ENCODE data around the gene EDA.
"Not testable (repeated sequence)": the region's sequence is repeated elsewhere in the genome, so short reads cannot be mapped to it uniquely, and the experiment has no call there.

EDA gene

DNA sequence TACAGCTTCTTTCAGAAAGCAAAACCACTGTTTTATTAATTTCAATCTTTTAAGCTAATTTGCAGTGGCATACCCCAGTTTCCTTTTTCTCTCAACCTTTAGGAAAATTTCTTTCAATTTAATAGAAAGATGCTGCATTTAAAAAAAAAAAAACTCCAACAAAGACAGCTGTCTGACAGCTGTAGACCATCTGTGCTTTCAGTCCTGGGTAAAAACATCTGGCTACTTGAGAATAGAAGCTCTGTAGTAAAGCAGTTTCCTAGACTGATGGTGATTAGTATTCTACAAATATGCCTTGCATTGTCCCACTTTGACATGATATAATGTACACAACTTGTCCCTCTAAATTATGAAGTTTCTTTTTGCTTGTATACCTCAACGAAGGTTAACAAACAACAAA is 197.8 kb downstream of the EDA start:
- Histone ChIP-seq H3K27me3 (ENCODE audit: insufficient read depth, low read length) (no peaks in the 10 kb centered on the region), H3K79me2 (ENCODE audit: control insufficient read depth, insufficient read depth, low read length, unreplicated experiment) (no peaks in the 10 kb centered on the region), H3K4me3 (ENCODE audit: low read depth, low read length) (no peak overlapping the region), H3K27ac (ENCODE audit: low read depth, low read length) (no peak overlapping the region), H2AFZ (ENCODE audit: low read length, unreplicated experiment) (no peak overlapping the region), H3K4me1 (ENCODE audit: control insufficient read depth, insufficient read depth, low read length, unreplicated experiment) (no peaks in the 10 kb centered on the region), H3K36me3 (ENCODE audit: insufficient read depth, low read length) (no peaks in the 10 kb centered on the region)

DNA sequence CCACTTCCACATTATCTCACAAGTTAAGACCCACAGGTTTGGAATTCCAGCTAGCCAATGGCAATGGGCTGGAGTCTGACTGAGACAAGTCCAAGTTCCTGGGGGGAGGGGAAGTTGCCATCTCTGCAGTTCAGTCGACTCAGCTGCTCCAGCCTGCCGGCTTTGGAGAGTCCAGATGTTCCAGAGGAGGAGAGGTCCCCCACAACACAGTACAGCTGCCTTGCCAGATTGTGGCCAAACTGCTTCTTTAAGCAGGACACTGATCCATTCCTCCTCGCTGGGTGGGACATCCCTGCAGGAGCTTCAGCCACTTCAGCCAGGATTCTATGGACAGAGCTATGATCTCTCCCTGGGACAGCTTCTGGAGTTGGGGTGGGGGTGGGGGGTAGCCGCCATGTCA is 199.2 kb downstream of the EDA start:
- H3K4me1 ChIP-seq (ENCODE audit: control insufficient read depth, insufficient read depth, low read length, unreplicated experiment), result no peaks in the 10 kb centered on the region
- no peak overlapping the region for H3K27ac ChIP-seq (ENCODE audit: low read depth, low read length)
- no peaks in the 10 kb centered on the region for H3K27me3 ChIP-seq (ENCODE audit: insufficient read depth, low read length)
- H3K79me2 ChIP-seq (ENCODE audit: control insufficient read depth, insufficient read depth, low read length, unreplicated experiment), result no peaks in the 10 kb centered on the region
- H3K4me3 ChIP-seq (ENCODE audit: low read depth, low read length), result no peak overlapping the region
- H3K36me3 ChIP-seq (ENCODE audit: insufficient read depth, low read length), result no peaks in the 10 kb centered on the region
- no peak overlapping the region for H2AFZ ChIP-seq (ENCODE audit: low read length, unreplicated experiment)

DNA sequence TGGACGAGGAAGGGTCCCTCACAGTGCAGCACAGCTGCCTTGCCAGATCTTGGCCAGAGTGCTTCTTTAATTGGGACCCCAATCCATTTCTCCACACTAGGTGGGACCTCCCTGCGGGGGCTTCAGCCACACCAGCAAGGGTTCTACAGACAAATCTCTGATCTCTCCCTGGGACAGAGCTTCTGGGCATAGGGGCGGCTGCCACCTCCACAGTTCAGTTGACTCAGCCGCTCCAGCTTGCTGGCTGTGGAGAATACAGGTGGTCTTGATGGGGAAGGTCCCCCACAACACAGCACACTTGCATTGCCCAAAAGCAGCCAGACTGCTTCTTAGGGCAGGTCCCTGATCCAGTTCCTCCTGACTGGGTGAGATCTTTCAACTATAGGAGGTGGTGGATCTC is 199.6 kb downstream of the EDA start:
- H3K4me3 ChIP-seq (ENCODE audit: low read depth, low read length), result no peak overlapping the region
- no peak overlapping the region for H2AFZ ChIP-seq (ENCODE audit: low read length, unreplicated experiment)
- no peaks in the 10 kb centered on the region for H3K27me3 ChIP-seq (ENCODE audit: insufficient read depth, low read length)

DNA sequence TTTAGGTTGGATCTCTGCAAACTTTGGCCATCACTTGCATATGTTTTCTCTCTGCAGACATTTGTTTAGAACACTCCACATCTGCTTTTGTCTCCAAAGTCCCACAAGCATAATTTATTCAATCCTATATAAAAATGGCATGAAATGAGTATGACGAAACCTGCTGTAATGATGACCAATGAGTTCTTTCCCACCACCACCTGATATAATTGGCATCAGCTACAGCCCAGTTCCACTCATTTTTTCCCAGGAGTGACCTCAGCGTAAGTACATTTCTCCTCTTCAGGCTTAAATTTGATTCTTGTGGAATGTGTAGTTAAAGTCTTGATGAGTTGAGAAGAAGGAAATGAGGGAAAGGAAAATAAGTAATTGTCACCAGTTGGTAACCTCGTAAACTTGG is 228.7 kb downstream of the EDA start:
- Histone ChIP-seq H3K4me1 (ENCODE audit: control insufficient read depth, insufficient read depth, low read length, unreplicated experiment) (no peaks in the 10 kb centered on the region), H3K27me3 (ENCODE audit: insufficient read depth, low read length) (no peaks in the 10 kb centered on the region), H3K79me2 (ENCODE audit: control insufficient read depth, insufficient read depth, low read length, unreplicated experiment) (no peaks in the 10 kb centered on the region), H3K4me3 (ENCODE audit: low read depth, low read length) (no peak overlapping the region), H3K27ac (ENCODE audit: low read depth, low read length) (no peak overlapping the region), H2AFZ (ENCODE audit: low read length, unreplicated experiment) (no peak overlapping the region), H3K36me3 (ENCODE audit: insufficient read depth, low read length) (no peaks in the 10 kb centered on the region)

More for the DNA sequence above, 199.6 kb downstream of the EDA start:
- Histone ChIP-seq H3K79me2 (ENCODE audit: control insufficient read depth, insufficient read depth, low read length, unreplicated experiment) (no peaks in the 10 kb centered on the region), H3K27ac (ENCODE audit: low read depth, low read length) (no peak overlapping the region), H3K4me1 (ENCODE audit: control insufficient read depth, insufficient read depth, low read length, unreplicated experiment) (no peaks in the 10 kb centered on the region), H3K36me3 (ENCODE audit: insufficient read depth, low read length) (no peaks in the 10 kb centered on the region)

DNA sequence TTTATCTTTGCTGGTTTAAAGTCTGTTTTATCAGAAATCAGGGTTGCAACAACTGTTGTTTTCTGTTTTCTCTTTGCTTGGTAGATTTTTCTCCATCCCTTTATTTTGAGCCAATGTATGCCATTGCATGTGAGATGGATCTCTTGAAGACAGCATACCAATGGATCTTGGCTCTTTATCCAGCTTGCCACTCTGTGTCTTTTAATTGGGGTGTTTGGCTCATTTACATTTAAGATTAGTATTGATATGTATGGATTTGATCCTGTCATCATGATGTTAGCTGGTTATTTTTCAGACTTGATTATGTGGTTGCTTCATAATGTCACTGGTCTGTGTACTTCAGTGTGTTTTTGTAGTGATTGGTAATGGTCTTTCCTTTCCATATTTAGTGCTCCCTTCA is 244.1 kb downstream of the EDA start:
- H3K27me3 ChIP-seq (ENCODE audit: insufficient read depth, low read length); H3K4me1 ChIP-seq (ENCODE audit: control insufficient read depth, insufficient read depth, low read length, unreplicated experiment); H3K27ac ChIP-seq (ENCODE audit: low read depth, low read length); H2AFZ ChIP-seq (ENCODE audit: low read length, unreplicated experiment); H3K4me3 ChIP-seq (ENCODE audit: low read depth, low read length); H3K79me2 ChIP-seq (ENCODE audit: control insufficient read depth, insufficient read depth, low read length, unreplicated experiment); H3K36me3 ChIP-seq (ENCODE audit: insufficient read depth, low read length): not testable (repeated sequence)

DNA sequence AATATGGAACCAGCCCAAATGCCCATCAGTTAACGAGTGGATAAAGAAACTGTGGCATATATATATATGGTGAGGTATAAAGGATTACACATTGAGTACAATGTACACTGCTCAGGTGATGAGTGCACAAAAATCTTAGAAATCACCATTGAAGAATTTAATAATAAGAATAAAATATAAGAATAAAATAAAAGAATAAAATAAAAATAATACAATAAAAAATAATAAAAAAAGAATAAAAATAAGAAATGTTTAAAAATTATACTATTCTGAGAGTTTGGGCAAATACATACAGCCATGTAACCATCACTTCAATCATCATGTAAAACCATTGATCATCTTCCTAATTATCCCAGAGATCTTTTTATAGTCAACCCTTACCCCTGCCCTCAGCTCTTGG is 260.3 kb downstream of the EDA start:
- H2AFZ ChIP-seq (ENCODE audit: low read length, unreplicated experiment), result no peak overlapping the region
- H3K27me3 ChIP-seq (ENCODE audit: insufficient read depth, low read length), result no peaks in the 10 kb centered on the region
- H3K4me1 ChIP-seq (ENCODE audit: control insufficient read depth, insufficient read depth, low read length, unreplicated experiment), result no peaks in the 10 kb centered on the region

DNA sequence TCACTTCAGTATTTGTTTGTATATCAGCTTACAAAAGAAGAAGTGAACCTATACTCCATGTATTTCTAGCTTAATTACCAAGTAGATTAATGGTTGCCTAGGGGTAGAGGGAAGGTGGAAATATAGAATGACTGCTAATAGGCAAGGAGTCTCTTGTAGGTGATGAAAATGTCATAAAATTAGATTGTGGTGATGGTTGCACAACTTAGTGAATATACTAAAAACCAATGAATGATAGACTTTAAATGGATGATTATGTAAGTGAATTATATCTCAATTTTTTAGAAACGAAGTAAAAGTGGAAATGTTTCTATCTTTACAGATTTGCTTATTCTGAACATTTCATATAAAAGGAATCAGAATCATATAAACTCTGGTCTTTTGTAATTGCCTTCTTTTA is 268.3 kb downstream of the EDA start:
- no peaks in the 10 kb centered on the region for H3K79me2 ChIP-seq (ENCODE audit: control insufficient read depth, insufficient read depth, low read length, unreplicated experiment)
- no peak overlapping the region for H3K27ac ChIP-seq (ENCODE audit: low read depth, low read length)
- H3K36me3 ChIP-seq (ENCODE audit: insufficient read depth, low read length), result no peaks in the 10 kb centered on the region
- no peak overlapping the region for H2AFZ ChIP-seq (ENCODE audit: low read length, unreplicated experiment)
- H3K4me1 ChIP-seq (ENCODE audit: control insufficient read depth, insufficient read depth, low read length, unreplicated experiment), result no peaks in the 10 kb centered on the region
- H3K4me3 ChIP-seq (ENCODE audit: low read depth, low read length), result no peak overlapping the region
- H3K27me3 ChIP-seq (ENCODE audit: insufficient read depth, low read length), result no peaks in the 10 kb centered on the region

More for the DNA sequence above, 260.3 kb downstream of the EDA start:
- no peaks in the 10 kb centered on the region for H3K36me3 ChIP-seq (ENCODE audit: insufficient read depth, low read length)
- H3K4me3 ChIP-seq (ENCODE audit: low read depth, low read length), result no peak overlapping the region
- no peak overlapping the region for H3K27ac ChIP-seq (ENCODE audit: low read depth, low read length)
- H3K79me2 ChIP-seq (ENCODE audit: control insufficient read depth, insufficient read depth, low read length, unreplicated experiment), result no peaks in the 10 kb centered on the region

DNA sequence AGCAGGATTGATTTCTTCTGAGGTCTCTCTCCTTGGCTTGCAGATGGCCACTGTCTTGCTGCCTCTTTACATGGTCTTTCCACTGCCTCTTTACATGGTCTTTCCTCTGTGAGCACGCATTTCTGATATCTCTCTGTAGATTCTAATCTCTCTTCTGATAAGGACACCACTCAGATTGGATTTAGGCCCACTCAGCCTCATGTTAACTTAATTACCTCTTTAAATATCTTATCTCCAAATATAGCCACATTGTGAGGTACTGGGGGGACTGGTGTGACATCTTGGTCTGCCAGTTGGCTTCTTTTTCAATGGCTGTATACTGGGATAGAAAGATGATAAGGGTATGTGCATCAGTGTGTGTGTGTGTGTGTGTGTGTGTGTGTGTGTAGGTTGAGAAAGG is 280.1 kb downstream of the EDA start:
- Histone ChIP-seq H3K4me3 (ENCODE audit: low read depth, low read length) (no peak overlapping the region), H2AFZ (ENCODE audit: low read length, unreplicated experiment) (no peak overlapping the region), H3K36me3 (ENCODE audit: insufficient read depth, low read length) (no peaks in the 10 kb centered on the region), H3K27me3 (ENCODE audit: insufficient read depth, low read length) (no peaks in the 10 kb centered on the region), H3K79me2 (ENCODE audit: control insufficient read depth, insufficient read depth, low read length, unreplicated experiment) (no peaks in the 10 kb centered on the region), H3K27ac (ENCODE audit: low read depth, low read length) (no peak overlapping the region), H3K4me1 (ENCODE audit: control insufficient read depth, insufficient read depth, low read length, unreplicated experiment) (no peaks in the 10 kb centered on the region)

DNA sequence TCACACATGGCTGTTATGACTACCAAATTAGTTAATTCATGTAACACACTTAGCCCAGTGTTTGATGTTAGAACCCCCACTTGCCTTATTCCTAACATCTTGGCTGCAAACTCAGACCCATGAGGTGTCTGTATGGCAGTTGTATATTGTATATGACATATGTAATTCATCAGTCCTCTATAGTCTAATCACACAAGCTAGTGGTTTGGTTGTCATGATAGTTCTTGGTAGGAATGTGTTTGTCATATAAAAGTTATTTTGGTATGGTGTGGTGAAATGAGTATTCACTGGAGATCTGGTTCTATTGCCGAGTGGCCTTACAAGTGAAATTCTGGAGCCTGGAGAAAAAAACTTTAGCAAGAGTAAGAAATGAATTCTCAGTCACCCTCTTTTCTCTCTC is 284.6 kb downstream of the EDA start:
- no peaks in the 10 kb centered on the region for H3K36me3 ChIP-seq (ENCODE audit: insufficient read depth, low read length)
- no peaks in the 10 kb centered on the region for H3K27me3 ChIP-seq (ENCODE audit: insufficient read depth, low read length)
- no peaks in the 10 kb centered on the region for H3K4me1 ChIP-seq (ENCODE audit: control insufficient read depth, insufficient read depth, low read length, unreplicated experiment)
- H3K4me3 ChIP-seq (ENCODE audit: low read depth, low read length), result no peak overlapping the region
- H3K79me2 ChIP-seq (ENCODE audit: control insufficient read depth, insufficient read depth, low read length, unreplicated experiment), result no peaks in the 10 kb centered on the region
- no peak overlapping the region for H3K27ac ChIP-seq (ENCODE audit: low read depth, low read length)
- H2AFZ ChIP-seq (ENCODE audit: low read length, unreplicated experiment), result no peak overlapping the region

DNA sequence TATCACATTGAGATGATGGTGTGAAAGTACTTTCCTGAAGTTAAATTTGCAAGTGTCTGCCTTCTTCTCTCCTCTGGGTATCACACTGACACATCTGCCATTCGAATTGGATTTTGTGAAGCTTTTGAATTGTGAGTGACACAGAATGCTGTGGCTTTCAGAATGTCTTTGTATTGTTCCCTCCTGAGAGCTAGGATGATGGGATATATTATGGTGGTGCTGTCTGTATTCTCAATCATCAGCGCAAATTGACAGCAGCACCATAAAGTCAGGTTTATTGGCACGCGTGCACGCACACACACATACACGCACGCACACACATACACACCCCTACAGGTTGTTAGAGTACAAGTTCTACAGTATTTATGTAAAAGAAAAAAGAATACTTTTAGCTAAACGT is 290.5 kb downstream of the EDA start:
- Histone ChIP-seq H2AFZ (ENCODE audit: low read length, unreplicated experiment) (no peak overlapping the region), H3K79me2 (ENCODE audit: control insufficient read depth, insufficient read depth, low read length, unreplicated experiment) (no peaks in the 10 kb centered on the region), H3K4me1 (ENCODE audit: control insufficient read depth, insufficient read depth, low read length, unreplicated experiment) (no peaks in the 10 kb centered on the region), H3K36me3 (ENCODE audit: insufficient read depth, low read length) (no peaks in the 10 kb centered on the region), H3K27me3 (ENCODE audit: insufficient read depth, low read length) (no peaks in the 10 kb centered on the region), H3K27ac (ENCODE audit: low read depth, low read length) (no peak overlapping the region), H3K4me3 (ENCODE audit: low read depth, low read length) (no peak overlapping the region)

DNA sequence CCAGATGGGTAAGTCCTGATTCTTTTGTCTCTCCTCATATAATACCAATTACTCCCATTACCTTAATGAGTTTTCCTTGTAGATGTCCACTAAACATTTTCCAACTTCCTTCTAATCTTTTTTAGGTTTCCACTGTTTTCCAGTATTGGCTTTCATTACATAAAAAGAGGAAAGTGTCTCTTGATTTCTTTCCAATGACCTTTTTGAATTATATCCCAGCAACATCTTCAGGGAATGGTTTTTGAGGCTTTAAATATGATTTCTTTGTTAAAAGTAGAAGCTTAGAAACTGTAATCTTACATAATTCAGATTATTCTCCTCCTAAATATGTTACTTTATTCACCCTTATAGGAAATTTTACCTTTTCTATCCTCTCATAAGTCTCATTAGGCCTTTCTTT is 298.9 kb downstream of the EDA start:
- Histone ChIP-seq H3K27me3 (ENCODE audit: insufficient read depth, low read length) (no peaks in the 10 kb centered on the region), H3K36me3 (ENCODE audit: insufficient read depth, low read length) (no peaks in the 10 kb centered on the region), H2AFZ (ENCODE audit: low read length, unreplicated experiment) (no peak overlapping the region), H3K4me3 (ENCODE audit: low read depth, low read length) (no peak overlapping the region), H3K4me1 (ENCODE audit: control insufficient read depth, insufficient read depth, low read length, unreplicated experiment) (no peaks in the 10 kb centered on the region), H3K27ac (ENCODE audit: low read depth, low read length) (no peak overlapping the region), H3K79me2 (ENCODE audit: control insufficient read depth, insufficient read depth, low read length, unreplicated experiment) (no peaks in the 10 kb centered on the region)

DNA sequence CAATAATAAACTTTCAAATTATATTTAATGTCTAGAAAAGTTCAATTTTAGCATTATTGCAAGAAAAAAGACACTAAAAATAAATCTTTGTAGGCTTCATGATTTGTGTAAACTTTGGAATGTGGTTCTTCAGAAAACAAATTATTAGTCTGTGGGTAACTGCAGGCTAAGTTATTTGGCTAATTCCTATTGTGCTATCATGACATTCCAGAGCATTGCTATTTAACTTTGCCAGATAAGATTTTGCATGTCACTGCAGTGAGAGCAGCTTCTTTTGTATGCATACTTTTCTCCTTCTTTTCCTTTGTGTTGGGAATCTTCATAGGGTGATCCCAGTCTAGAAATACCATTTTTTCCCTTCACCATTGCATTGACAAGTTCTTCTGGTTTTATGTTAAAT is 303.8 kb downstream of the EDA start:
- Histone ChIP-seq H3K27me3 (ENCODE audit: insufficient read depth, low read length) (no peaks in the 10 kb centered on the region), H3K4me3 (ENCODE audit: low read depth, low read length) (no peak overlapping the region), H3K27ac (ENCODE audit: low read depth, low read length) (no peak overlapping the region)

More for the DNA sequence above, 303.8 kb downstream of the EDA start:
- no peaks in the 10 kb centered on the region for H3K79me2 ChIP-seq (ENCODE audit: control insufficient read depth, insufficient read depth, low read length, unreplicated experiment)
- no peak overlapping the region for H2AFZ ChIP-seq (ENCODE audit: low read length, unreplicated experiment)
- H3K36me3 ChIP-seq (ENCODE audit: insufficient read depth, low read length), result no peaks in the 10 kb centered on the region
- no peaks in the 10 kb centered on the region for H3K4me1 ChIP-seq (ENCODE audit: control insufficient read depth, insufficient read depth, low read length, unreplicated experiment)
